ENCODE measurements around the gene ESR2.
"Not testable (repeated sequence)": the region's sequence is repeated elsewhere in the genome, so short reads cannot be mapped to it uniquely, and the experiment has no call there.

Gene ESR2

GRCh38 chr14:64293976-64294671 lies at the start of gene ESR2:
Gene ESR2 (minus strand): TSS chr14:64294371. CDS start chr14:64282985, 11,386 bp downstream.
- DNase-seq, result peak; percentile 71

- no peak for DNase-seq
Measured at GRCh38 chr14:64340560-64341196, 46.5 kb upstream of the ESR2 start.

- peak; percentile 99 for DNase-seq
Measured at GRCh38 chr14:64338616-64339316, 44.6 kb upstream of the ESR2 start.

- peak; percentile 92 for DNase-seq
Measured at GRCh38 chr14:64337888-64338615, 43.9 kb upstream of the ESR2 start.

GRCh38 chr14:64329149-64329548 lies 35.0 kb upstream of the ESR2 start:
- DNase-seq, result no peak

GRCh38 chr14:64326502-64326901 lies 32.3 kb upstream of the ESR2 start:
- DNase-seq, result no peak

- DNase-seq, result no peak
Measured at GRCh38 chr14:64324895-64325294, 30.7 kb upstream of the ESR2 start.

GRCh38 chr14:64324461-64324860 lies 30.3 kb upstream of the ESR2 start:
- no peak for DNase-seq

GRCh38 chr14:64320362-64320761 lies 26.2 kb upstream of the ESR2 start:
- not testable (repeated sequence) for DNase-seq

GRCh38 chr14:64318695-64319094 lies 24.5 kb upstream of the ESR2 start:
- not testable (repeated sequence) for DNase-seq

GRCh38 chr14:64303471-64303917 lies 9.3 kb upstream of the ESR2 start:
- DNase-seq, result peak; percentile 75

- DNase-seq, result no peak
Measured at GRCh38 chr14:64298773-64299172, 4.6 kb upstream of the ESR2 start.

- DNase-seq, result no peak
Measured at GRCh38 chr14:64296561-64296960, 2.4 kb upstream of the ESR2 start.

GRCh38 chr14:64294672-64295413 lies 672 bp upstream of the ESR2 start:
- peak; percentile 79 for DNase-seq

GRCh38 chr14:64292197-64292596 lies 2.0 kb downstream of the ESR2 start:
- DNase-seq, result no peak

- no peak for DNase-seq
Measured at GRCh38 chr14:64289571-64289970, 4.6 kb downstream of the ESR2 start.

GRCh38 chr14:64281805-64282204 lies 12.4 kb downstream of the ESR2 start:
- no peak for DNase-seq

GRCh38 chr14:64279704-64280668 lies 14.2 kb downstream of the ESR2 start:
- no peak for DNase-seq

- no peak for DNase-seq
Measured at GRCh38 chr14:64278458-64278857, 15.7 kb downstream of the ESR2 start.

- DNase-seq, result no peak
Measured at GRCh38 chr14:64272019-64272418, 22.2 kb downstream of the ESR2 start.

GRCh38 chr14:64266239-64266638 lies 27.9 kb downstream of the ESR2 start:
- DNase-seq, result no peak
